Ovary (tissue), 9 donors: ENCODE data around the gene ATG5. TPM values are rescaled to one million over a fixed set of nuclear protein-coding genes. Genes with fewer than 3 reads are reported as not detected.

ENCODE experiments used
- DNase-seq, 5 donors: peaks; one replicate each; pipeline ENCODE4 v3.0.0-alpha.2; 2019 to 2020
- H3K27ac ChIP-seq, 2 donors: fragments of 200-600 bp; one replicate each; pipeline versions ENCODE4 v1.5.1 to v1.8.0; 2019 to 2022
- H3K27me3 ChIP-seq: fragments of 200-600 bp; one replicate; pipeline ENCODE4 v1.8.0; 2022
- H3K36me3 ChIP-seq: fragments of 200-600 bp; sonication (generic); one replicate; pipeline ENCODE4 v1.5.1; 2019
- H3K4me1 ChIP-seq: one replicate; pipeline ENCODE4 v1.8.1; 2013; ENCODE audit warnings: mild to moderate bottlenecking, moderate library complexity; ENCODE audit not compliant: insufficient read depth
- H3K4me3 ChIP-seq: fragments of 200-600 bp; sonication (generic); one replicate; pipeline ENCODE4 v1.5.1; 2017
- H3K9me3 ChIP-seq, 2 donors: fragments of 200-600 bp in 1 of 2; sonication (generic) in 1 of 2; one replicate each; pipeline versions ENCODE4 v1.5.1 to v1.8.1; 2013 to 2019; ENCODE audit warnings: mild to moderate bottlenecking in 1 of 2, moderate library complexity in 1 of 2
- EP300 ChIP-seq: sonication (generic); formaldehyde crosslinking; IDR thresholded peaks from one replicate; pipeline ENCODE4 v1.6.1; 2017; ENCODE audit warnings: antibody characterized with exemption
- POLR2A ChIP-seq: fragments of 450-650 bp; IDR thresholded peaks from one replicate; pipeline ENCODE4 v1.6.1; 2017; ENCODE audit warnings: antibody characterized with exemption, mild to moderate bottlenecking, moderate library complexity
- WGBS, 3 donors: extraction: QIAGEN DNeasy Blood & Tissue Kit in 1 of 3; methylation state at CpG; one replicate each; pipeline versions ENCODE4 v1.1.5 to v1.1.7; 2013 to 2017; 5-methylcytosine and 5-hydroxymethylcytosine counted together
- intact Hi-C, 4 donors: fragments of 100-400 bp; cut with DNase I; formaldehyde crosslinking; loops; one replicate each; pipeline versions ENCODE4 v1.11.0 to v1.15.1; 2022 to 2023
- polyA plus RNA-seq, 2 donors: library from polyadenylated mRNA; stranded (reverse); fragments of 200-250 nt in 1 of 2; fragments of 350-450 nt in 1 of 2; fragmentation: Illumina TruSeq in 1 of 2; extraction: RNeasy Lipid Tissue Mini Kit (QIAGEN cat#74804) in 1 of 2; gene quantifications; one replicate each; pipeline ENCODE4 v1.2.3, GENCODE V29; 2013 to 2014
- total RNA-seq, 7 donors: library from RNA; depleted of rRNA in 2 of 7; stranded (reverse); fragments of >200 nt in 2 of 7; fragmentation: NEBNext Ultra II Directional in 3 of 7; extraction: Animal tissue kit (Norgen Biotek cat#: 25700) in 3 of 7; gene quantifications; one replicate each; pipeline versions ENCODE4 v1.1.0 to v1.2.4, GENCODE V29; 2016 to 2023
- TF ChIP-seq, protein P1 (sequence below), 3 donors: fragments of 450-650 bp in 2 of 3; fragments of 200-600 bp in 1 of 3; IDR thresholded peaks; one replicate each; pipeline versions ENCODE4 v1.5.1 to v1.8.0; 2016 to 2022; ENCODE audit warnings: antibody characterized with exemption in 3 of 3, mild to moderate bottlenecking in 1 of 3
- donor health status: DM: no; HTN: no; CAD: no; lungs with moderate emphysema.
- donor health status: DM: no; HTN: no; CAD: no.
- donor health status: Bipolar disorder and iron deficiency.
- donor health status: DM: yes; HTN: yes; CAD: no.
- donor health status: DM: no; HTN: no; CAD: no.
- donor health status: DM: yes; HTN: yes; CAD: no.

The ATG5 gene
- total and polyA plus RNA-seq, 9 donors: 17.3 to 35.2 (median 28.3) TPM

DNA sequence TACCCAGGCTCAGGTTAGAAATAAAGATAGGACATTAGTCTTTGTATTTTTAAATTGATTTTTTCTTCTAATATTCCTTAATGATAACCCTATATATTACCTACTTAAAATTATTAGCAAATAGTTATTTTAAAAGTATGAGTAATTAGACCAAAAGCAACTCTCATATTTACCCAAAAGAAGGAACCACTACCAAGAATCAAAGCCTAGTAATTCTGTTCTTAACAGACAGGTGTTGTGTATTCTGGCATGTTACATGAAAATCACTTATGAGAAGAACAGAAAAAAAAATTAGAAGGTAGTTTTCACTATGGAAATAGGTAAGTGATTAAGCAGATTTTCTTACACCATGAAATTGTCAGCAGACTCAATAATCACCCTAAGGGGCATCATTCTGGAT is 105.1 kb downstream of the ATG5 start:
- Histone ChIP-seq H3K9me3 (no peaks in the 10 kb centered on the region), H3K4me3 (no peak overlapping the region), H3K36me3 (no peaks in the 10 kb centered on the region), H3K27me3 (no peaks in the 10 kb centered on the region), H3K27ac (no peak overlapping the region), H3K4me1 (no peaks in the 10 kb centered on the region)
- no peak for DNase-seq
- TF ChIP-seq, protein P1, sequence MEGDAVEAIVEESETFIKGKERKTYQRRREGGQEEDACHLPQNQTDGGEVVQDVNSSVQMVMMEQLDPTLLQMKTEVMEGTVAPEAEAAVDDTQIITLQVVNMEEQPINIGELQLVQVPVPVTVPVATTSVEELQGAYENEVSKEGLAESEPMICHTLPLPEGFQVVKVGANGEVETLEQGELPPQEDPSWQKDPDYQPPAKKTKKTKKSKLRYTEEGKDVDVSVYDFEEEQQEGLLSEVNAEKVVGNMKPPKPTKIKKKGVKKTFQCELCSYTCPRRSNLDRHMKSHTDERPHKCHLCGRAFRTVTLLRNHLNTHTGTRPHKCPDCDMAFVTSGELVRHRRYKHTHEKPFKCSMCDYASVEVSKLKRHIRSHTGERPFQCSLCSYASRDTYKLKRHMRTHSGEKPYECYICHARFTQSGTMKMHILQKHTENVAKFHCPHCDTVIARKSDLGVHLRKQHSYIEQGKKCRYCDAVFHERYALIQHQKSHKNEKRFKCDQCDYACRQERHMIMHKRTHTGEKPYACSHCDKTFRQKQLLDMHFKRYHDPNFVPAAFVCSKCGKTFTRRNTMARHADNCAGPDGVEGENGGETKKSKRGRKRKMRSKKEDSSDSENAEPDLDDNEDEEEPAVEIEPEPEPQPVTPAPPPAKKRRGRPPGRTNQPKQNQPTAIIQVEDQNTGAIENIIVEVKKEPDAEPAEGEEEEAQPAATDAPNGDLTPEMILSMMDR (IDR thresholded peaks at IDR 0.05): no peak
- TF ChIP-seq EP300 (no peak), POLR2A (no peak)
- intact Hi-C loops: loop anchor here in 2 of 4 donors (5.0 to 10.0 kb wide), 2 partner anchors 736 to 738 kb away; no protein-coding TSS in a partner anchor

DNA sequence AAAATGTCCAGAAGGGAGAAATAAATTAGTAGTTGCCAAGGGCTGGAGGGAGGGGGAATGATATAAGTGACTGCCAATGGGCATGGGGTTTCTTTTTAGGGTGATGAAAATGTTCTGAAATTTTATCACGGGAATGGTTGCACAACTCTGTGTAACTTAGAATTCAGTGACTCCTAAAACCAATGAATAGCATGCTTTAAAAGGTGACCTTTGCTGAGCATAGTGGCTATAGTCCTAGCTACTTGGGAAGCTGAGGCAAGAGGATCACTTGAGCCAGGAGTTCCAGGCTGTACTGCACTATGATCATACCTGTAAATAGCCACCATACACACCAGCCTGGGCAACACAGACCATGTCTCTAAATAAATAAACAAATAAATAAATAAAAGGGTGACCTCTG is 109.0 kb downstream of the ATG5 start:
- Histone ChIP-seq H3K27me3 (no peaks in the 10 kb centered on the region), H3K36me3 (no peaks in the 10 kb centered on the region), H3K4me3 (no peak overlapping the region), H3K4me1 (peaks cover 1% of the 10 kb centered on the region), H3K27ac (no peak overlapping the region), H3K9me3 (no peaks in the 10 kb centered on the region)
- no peak for DNase-seq
- TF ChIP-seq, protein P1 (IDR thresholded peaks at IDR 0.05): no peak
- TF ChIP-seq POLR2A (no peak), EP300 (no peak)
- WGBS, 3 donors: 89 to 95% (median 91%) methylated on average over 1 of the region's 1 CpG
- intact Hi-C loops: no loop called here

- Histone ChIP-seq H3K27me3 (no peaks in the 10 kb centered on the region), H3K27ac (no peak overlapping the region), H3K4me3 (no peak overlapping the region), H3K4me1 (peaks cover 1% of the 10 kb centered on the region), H3K36me3 (no peaks in the 10 kb centered on the region), H3K9me3 (no peaks in the 10 kb centered on the region)
- DNase-seq: no peak
- WGBS, 3 donors: 87 to 89% (median 89%) methylated on average over 3 of the region's 3 CpGs
- intact Hi-C loops: no loop called here
- no peak for TF ChIP-seq EP300
- TF ChIP-seq, protein P1 (IDR thresholded peaks at IDR 0.05): no peak
Measured at GRCh38 chr6:106215608-106216007, 110.0 kb downstream of the ATG5 start.

- DNase-seq: no peak
- H3K4me1 ChIP-seq: peaks cover 1% of the 10 kb centered on the region
- WGBS, 3 donors: 48 to 70% (median 59%) methylated on average over 4 of the region's 4 CpGs
- no peak overlapping the region for H3K27ac ChIP-seq
- H3K4me3 ChIP-seq: no peak overlapping the region
- H3K9me3 ChIP-seq: no peaks in the 10 kb centered on the region
- intact Hi-C loops: no loop called here
- no peaks in the 10 kb centered on the region for H3K27me3 ChIP-seq
- H3K36me3 ChIP-seq: no peaks in the 10 kb centered on the region
- TF ChIP-seq, protein P1 (IDR thresholded peaks at IDR 0.05): no peak
Measured at GRCh38 chr6:106214531-106214930, 111.0 kb downstream of the ATG5 start.
